ENCODE data around the gene THAP4.

GRCh38 chr2:241657786-241658254 is 20.9 kb upstream of the THAP4 start:
- TF ChIP-seq CTCF (IDR thresholded peaks at IDR 0.05; ENCODE audit: insufficient read depth, low read depth, low read length) (no peak), EZH2 (IDR thresholded peaks at IDR 0.05; ENCODE audit: insufficient read depth, low read length) (no peak)
